Activated CD8-positive, alpha-beta memory T cell treated with anti-CD3 and anti-CD28 coated beads for 48 hours (primary cell): ENCODE results near the gene FAM151B.

ENCODE experiments used
- DNase-seq, 3 experiments: peaks; one replicate each; pipeline ENCODE4 v3.0.0-alpha.2; 2020; ENCODE audit warnings: low read depth in 2 of 3, low spot score in 2 of 3

Gene FAM151B

GRCh38 chr5:80588858-80589540 lies 101.1 kb downstream of the FAM151B start:
- no peak for DNase-seq

- no peak for DNase-seq
Measured at GRCh38 chr5:80590766-80591165, 102.9 kb downstream of the FAM151B start.

GRCh38 chr5:80591352-80591751 lies 103.5 kb downstream of the FAM151B start:
- no peak for DNase-seq

GRCh38 chr5:80592105-80592504 lies 104.2 kb downstream of the FAM151B start:
- no peak for DNase-seq
